HG03565 (cell line): ENCODE results near the gene VPS26C.
"Not testable (repeated sequence)": the region's sequence is repeated elsewhere in the genome, so short reads cannot be mapped to it uniquely, and the experiment has no call there.

Experiments
- ATAC-seq: cut with Tn5 transposase; IDR thresholded peaks from one replicate; pipeline ENCODE4 v1.9.1; 2021; ENCODE audit warnings: mild to moderate bottlenecking, moderate library complexity; ENCODE audit not compliant: unreplicated experiment

VPS26C gene

DNA sequence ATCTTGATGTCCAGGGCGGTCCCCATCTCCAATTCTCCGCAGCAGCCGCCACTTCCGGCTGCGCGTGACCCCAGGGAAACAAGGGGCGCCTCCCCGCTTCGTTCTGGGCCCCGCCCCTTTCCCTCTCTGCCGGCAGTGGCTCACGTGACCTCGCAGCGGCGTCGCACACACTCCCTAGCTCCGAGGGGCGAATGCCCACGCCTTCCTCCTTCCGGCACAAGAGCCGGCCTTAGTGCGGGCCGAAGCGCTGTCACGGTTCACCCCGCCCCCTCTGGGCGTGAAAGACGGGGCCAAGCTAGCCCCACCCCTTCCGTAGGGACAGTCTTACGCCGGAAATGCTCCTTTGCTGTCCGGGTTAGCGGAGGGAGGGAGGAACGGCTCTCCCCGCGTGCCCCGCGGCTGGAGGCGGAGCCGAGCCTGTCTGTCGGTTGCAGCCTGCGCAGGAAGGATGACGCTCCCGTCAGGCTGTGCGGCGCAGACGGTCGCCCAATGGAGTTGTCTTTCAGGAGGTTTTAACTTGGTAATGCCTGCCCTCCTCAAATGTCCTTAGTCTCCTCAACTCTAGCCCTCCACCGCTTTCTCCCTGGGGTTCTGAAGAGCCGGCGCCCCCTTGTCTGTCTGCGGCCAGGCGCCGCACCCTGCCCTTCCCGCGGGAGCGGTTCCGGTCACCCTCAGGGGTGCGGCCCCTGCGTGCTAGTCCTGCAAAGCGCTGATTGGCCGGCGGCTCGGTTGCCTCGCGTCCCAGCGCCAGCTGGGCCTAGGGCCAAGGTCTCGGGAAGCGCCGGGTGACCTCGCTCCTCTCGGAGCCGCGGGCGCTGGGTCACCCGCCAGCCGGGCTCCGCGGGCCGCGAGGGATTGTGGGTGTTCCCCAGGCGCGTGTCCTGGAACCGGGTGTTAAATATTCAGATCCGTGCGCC is at the start of gene VPS26C:
VPS26C (minus strand) TSS at position 66 of the 917 bp plus-strand sequence; CDS start at position 26, 40 bp downstream.
- ATAC-seq: peak; percentile 89

DNA sequence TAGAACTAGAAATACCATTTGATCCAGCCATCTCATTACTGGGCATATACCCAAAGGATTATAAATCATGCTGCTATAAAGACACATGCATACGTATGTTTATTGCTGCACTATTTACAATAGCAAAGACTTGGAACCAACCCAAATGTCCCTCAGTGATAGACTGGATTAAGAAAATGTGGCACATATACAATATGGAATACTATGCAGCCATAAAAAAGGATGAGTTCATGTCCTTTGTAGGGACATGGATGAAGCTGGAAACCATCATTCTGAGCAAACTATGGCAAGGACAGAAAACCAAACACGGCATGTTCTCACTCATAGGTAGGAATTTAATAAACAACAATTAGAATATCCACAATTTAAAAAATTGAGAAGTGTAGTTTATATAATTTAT is 48.9 kb upstream of the VPS26C start:
- ATAC-seq: not testable (repeated sequence)

DNA sequence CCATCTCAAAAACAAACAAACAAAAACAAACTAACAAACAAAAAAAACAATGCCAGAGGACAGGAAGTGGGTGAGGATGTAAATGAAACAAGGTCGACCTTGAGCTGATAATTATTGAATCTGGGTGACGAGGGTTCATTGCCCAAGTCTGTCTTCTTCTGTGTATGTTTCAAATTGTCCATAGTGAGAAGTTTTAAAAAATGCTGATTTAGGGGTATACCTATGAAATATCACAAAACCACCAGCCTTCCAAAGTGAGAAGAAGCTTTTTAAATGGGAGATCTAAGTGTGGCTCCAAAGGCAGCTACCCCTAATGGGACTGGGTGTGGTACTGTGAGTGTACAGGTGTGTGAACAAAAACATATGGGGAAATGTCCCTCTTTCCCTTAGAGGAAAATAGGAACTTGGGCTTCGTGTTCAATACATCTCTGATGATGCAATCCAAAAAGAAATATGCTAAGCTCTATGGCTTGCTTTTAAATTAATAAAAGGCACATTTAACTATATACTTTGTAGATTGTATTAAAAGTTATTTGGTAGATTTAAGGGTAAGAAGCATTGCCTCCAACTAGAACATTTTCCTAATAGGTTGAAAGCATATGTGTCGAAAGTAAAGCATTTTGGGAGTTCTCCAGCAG is 33.1 kb upstream of the VPS26C start:
- no peak for ATAC-seq

DNA sequence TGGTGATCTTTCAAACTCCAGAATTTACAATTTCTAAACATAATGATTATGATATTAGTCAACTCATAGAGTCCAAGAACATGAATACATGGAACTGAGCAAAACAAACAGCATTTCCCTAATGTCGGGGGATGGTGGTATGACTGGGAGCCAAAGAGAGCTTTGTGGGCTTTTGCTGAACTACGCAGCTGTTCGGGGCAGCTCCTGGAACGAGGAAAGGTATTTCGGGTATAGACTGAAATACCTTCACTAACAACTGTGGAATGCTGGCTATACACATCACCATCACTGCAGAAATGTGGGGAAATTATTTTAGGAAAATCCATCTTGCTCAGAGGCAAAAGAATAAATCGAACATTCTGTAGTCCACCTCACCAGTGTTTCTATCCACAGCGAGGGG is 30.2 kb upstream of the VPS26C start:
- ATAC-seq: no peak

DNA sequence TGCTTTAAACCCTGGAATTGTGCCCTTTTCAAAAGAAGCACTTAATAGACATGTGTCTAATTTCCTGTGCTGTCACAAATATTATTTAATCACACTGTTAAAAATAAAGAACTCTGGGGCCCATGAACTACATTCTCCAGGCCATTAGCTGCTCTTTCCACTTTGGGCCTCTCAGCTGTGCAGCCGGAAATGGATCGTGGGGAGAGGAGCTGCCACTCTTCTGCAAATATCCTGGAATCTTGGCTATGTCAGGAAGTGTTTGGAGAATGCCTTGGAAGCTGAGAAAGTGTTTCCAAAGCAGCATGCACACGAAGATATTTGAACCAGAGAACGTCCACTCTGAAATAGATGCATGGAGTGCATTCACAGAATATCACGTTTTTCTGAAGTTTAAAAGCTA is 27.5 kb upstream of the VPS26C start:
- ATAC-seq: no peak

DNA sequence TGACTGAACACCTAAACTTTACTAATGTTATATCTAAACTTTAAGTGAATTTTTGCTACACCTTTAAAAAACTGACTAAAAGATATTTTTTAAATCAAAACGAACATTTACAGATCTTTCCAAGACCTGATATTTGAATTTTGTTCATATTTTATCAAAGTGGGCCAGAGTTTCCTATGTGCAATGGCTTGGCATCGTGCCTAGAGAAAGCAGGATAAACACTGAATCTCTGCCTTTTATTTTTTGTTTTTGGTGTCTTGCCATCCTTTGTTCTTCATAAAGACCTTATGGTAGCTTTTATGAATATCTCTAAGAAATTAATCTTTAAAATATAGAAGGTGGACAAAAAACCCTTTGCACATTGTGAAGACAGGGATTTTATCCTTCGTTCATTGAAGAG is 25.8 kb upstream of the VPS26C start:
- no peak for ATAC-seq

DNA sequence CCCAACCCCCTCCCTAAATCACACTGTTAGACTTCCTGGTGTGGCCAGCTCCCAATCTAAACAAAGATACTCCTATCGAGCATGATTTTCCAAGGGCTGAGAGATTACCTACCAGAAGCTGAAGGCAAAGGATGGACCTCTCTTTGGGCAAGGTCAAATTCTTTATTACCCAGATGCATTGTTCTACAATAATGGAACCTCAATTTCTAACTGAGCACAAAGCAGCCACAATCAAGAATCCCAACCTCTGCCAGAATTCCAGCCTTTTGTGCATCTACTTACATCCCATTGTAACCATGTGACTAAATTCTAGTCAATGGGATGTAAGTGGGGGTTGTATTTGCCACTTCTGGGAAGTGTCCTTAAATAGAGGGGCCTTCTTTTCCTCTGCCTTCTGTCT is 24.9 kb upstream of the VPS26C start:
- no peak for ATAC-seq

DNA sequence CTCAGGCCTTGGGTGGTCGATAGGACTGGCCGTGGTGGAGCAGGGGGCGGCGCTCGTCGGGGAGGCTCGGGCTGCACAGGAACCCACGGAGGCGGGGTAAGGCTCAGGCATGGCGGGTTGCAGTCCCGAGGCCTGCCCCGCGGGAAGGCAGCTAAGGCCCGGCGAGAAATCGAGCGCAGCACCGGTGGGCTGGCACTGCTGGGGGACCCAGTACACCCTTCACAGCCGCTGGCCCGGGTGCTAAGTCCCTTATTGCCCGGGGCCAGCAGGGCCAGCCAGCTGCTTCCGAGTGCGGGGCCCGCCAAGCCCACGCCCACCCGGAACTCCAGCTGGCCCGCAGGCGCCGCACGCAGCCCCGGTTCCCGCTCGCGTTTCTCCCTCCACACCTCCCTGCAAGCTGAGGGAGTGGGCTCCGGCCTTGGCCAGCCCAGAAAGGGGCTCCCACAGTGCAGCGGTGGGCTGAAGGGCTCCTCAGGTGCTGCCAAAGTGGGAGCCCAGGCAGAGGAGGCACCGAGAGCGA is 16.1 kb upstream of the VPS26C start:
- ATAC-seq: not testable (repeated sequence)

DNA sequence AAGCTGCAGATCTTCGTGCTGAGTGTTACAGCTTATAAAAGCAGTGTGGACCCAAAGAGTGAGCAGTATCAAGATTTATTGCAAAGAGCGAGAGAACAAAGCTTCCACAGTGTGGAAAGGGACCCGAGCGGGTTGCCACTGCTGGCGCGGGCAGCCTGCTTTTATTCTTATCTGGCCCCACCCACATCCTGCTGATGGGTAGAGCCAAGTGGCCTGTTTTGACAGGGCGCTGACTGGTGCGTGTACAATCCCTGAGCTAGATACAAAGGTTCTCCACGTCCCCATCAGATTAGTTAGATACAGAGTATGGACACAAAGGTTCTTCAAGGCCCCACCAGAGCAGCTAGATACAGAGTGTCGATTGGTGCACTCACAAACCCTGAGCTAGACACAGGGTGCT is 15.5 kb upstream of the VPS26C start:
- ATAC-seq: not testable (repeated sequence)

DNA sequence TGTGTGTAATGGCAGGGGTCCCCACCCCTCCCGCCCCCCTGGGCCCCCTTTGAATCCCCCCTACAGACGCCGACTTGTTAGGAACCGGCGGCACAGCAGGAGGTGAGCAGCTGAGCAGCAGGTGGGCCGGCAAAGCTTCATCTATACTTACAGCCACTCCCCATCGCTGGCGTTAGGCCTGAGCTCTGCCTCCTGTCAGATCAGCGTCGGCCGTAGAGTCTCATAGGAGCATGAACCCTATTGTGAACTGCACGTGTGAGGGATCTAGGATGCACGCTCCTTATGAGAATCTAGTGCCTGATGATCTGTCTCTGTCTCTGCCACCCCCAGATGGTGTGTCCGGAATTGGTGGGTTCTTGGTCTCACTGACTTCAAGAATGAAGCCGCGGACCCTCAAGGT is 14.9 kb upstream of the VPS26C start:
- ATAC-seq: no peak

DNA sequence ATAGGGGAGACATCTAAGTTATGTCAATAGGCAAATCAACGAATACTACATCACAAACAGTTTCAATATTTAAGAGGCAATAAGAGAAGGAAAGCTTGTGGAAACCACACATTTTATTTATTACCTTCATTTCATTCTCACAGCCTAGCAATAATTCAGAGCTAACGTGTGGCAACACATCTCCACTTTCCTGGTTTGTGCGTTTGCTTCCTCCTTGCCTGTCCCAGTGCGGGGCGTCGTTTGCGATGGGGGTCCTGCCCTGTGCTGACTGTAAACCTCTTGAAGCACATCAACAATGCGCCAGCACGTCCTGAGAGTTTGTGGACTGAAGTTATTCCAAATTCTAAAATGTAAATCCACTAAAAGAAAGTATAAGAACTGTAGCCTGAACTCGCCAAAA is 14.4 kb upstream of the VPS26C start:
- ATAC-seq: no peak

DNA sequence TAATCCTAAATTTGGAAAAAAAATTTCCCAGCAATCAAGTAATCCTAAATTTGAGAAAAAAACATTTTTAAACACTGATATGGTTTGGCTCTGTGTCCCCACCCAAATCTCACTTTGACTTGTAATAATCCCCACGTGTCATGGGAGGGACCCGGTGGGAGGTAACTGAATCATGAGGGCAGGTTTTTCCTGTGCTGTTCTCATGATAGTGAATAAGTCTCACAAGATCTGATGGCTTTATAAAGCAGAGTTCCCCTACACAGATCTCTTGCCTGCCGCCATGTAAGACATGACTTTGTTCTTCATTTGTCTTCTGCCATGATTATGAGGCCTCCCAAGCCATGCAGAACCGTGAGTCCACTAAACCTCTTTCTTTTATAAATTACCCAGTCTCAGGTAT is 12.1 kb upstream of the VPS26C start:
- not testable (repeated sequence) for ATAC-seq

DNA sequence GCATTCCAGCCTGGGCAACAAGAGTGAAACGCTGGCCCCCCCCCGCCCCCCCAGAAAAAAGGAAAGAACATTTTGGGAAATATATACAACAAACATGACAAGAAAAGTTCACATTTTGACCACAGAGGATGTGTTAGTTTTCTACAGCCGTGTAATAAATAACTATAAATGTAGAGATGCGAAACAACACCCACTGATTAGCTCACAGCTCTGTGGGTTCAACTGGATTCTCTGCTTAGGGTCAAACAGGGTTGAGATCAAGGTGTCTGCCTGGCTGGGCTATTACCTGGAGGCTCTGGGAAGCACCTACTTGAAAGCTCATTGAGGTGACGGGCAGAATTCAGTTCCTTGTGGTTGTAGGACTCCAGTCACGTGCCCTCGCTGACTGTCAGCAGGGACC is 11.1 kb upstream of the VPS26C start:
- no peak for ATAC-seq

DNA sequence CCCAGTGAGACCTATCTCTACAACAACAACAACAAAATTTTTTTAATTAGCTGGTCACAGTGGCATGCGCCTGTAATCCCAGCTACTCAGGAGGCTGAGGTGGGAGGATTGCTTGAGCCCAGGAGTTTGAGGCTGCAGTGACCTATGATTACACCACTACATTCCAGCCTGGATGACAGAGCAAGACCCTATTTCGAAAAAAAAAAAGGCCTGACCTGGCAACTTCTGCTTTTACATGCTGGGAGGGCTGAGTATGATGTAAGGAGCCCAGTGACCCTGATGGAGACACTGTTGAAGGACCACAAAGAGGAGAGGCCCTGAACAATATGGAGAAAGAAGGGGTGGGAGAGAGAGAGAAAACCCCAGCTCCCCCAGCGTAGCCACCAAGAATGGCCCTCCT is 9.2 kb upstream of the VPS26C start:
- no peak for ATAC-seq

DNA sequence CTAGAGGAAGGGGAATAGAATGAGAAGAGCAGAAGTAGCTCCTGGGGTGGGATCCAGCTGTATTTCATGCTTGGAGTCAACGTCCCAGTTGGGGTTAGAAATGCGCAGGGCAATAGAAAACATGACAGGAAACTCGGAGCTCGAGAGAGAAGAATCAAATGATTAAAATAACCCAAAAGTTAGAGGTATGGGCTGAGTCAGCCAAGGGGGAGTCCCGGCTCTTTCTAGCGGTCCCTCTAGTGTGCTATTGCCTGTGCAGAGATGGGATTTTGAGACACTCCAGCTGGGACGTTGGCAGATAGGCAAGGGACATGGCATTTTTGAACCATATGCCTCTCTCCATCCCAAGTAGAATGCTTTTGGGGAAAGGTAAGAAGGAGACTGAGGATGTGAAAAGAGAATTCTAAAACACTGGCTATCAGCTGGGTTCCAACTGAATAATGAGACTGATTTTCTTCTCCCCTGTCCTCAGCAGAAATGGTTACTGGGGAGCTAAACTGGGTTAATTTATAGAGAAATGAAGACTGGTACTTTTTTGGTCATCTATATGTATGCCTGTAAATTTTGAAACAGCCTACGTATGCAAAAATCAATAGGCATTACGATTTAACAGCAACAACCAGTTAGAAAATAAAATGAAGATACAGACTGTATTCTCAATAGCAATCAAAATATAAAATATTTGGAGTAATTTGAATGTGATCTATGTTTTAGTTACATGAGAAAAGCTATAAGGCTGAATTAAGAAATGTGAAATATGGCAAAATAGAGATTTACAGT is 7.0 kb upstream of the VPS26C start:
- ATAC-seq: no peak

DNA sequence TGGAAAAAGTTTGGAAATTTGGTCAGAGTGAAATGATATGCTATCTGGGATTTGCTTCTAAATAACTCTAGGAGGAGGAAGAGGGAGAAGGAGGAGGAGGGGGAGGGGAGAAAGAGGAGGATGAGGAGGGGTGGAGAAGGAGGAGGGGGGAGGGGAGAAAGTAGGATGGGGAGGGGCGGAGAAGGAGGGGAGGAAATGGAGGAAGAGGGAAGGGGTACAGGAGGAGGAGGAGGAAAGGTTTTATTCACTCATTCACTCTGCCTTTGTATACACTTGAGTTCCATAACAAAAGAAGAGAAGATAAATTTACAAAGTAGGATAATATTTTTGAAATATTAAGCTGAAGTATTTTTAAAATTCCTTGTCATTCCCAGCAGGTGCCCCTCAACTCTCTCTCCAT is 6.3 kb upstream of the VPS26C start:
- ATAC-seq: no peak

DNA sequence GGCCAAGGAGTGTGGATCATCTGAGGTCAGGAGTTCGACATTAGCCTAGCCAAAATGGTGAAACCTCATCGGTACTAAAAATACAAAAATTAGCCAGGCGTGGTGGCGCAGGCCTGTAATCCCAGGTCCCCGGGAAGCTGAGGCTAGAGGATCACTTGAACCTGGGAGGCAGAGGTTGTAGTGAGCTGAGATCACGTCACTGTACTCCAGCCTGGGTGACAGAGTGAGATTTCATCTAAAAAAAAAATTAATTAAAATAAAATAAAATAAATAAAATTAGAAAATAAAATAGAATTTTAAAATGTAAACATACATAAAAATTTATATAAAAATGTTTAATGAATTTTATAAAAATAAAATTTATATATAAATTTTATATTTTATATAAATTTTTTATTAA is 5.8 kb upstream of the VPS26C start:
- ATAC-seq: no peak

DNA sequence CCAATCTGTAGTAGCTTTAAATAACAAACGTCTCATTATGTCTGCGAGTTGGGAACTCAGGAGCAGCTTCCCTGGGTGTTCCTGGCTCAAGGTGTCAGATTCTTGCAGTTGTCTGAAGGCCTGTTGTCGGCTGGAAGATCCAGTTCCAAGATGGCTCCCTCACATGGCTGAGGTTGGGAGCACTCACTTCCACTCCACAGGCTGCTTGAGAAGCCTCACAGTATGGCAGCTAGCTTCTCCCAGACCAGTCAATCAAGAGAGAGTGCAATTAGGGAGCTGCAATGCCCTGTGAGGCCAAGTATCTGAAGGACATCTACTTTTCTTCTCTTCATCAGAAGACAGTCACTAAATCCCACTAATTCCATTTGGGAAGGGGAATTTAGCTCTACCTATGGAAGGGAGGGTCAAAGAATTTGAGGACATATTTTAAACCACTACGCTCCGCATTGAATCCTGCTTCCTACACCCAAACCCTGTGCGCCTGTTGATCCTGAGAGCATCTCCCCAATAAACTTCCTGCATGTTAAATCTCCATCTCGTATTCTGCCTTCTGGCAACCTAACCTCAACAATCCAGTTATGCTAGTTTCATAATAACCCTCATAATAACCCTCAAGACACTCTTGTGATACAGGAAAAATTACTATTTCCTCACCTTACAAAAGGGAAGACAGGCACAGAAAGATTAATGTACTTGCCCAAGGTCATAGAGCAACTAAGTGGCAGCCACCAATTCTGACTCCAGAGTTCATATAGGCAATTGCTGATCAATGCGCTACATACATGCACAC is 3.6 kb upstream of the VPS26C start:
- no peak for ATAC-seq

DNA sequence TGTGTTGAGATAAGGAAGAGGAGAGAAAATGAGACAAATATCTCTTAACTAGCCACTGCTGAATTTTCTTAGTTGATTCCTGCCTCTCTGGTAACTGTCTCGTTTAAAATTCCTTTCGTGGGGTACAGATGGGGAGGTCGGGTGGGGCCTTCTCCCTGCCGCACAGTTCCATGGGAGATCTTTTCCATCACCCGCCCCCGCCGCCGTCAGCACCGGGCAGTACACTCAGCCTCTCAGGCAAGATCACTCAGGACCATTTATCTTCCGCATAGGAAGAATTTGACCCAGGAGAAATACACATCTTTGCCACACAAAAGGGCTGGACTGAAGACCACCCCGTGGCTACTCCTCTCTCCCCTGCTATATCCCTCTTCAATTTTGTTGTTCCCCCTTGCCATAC is 2.3 kb upstream of the VPS26C start:
- ATAC-seq: no peak

DNA sequence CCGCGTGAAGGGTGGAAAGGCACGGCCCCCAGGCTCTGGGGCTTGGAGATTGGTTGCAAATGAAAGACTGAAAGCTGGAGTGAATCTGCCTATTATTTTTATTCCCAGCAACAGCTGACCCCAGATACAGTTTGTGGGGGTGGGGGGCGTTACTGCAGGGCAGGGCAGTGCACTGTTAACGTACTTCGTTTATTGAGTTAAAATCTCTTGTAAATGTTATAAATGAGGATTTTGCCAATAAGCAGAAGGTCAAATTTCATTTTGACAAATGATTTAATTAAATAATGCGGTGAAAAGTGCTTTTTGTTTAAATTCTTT is 1.0 kb upstream of the VPS26C start:
- ATAC-seq: no peak
